Thymus (tissue), 11 donors: ENCODE results near the gene CTDSPL. TPM values are rescaled to one million over a fixed set of nuclear protein-coding genes. Genes with fewer than 3 reads are reported as not detected.
"Not testable (repeated sequence)": the region's sequence is repeated elsewhere in the genome, so short reads cannot be mapped to it uniquely, and the experiment has no call there.

Experiments used
- DNase-seq, 9 donors: peaks; one replicate each; pipeline ENCODE4 v3.0.0-alpha.2; 2013; ENCODE audit warnings: low spot score in 9 of 9, low read depth in 6 of 9, missing footprints in 1 of 9
- H3K27ac ChIP-seq, 2 donors: one replicate each; pipeline ENCODE4 v1.5.1; 2013; ENCODE audit warnings: control low read depth in 1 of 2, low read depth in 1 of 2, low read length in 1 of 2, mild to moderate bottlenecking in 1 of 2, moderate library complexity in 1 of 2
- H3K27me3 ChIP-seq, 2 donors: one replicate each; pipeline ENCODE4 v1.5.1; 2013; ENCODE audit warnings: low read length in 1 of 2; ENCODE audit not compliant: control insufficient read depth in 2 of 2, insufficient read depth in 1 of 2
- H3K36me3 ChIP-seq, 2 donors: one replicate each; pipeline ENCODE4 v1.5.1; 2013; ENCODE audit warnings: low read length in 1 of 2, mild to moderate bottlenecking in 1 of 2, moderate library complexity in 1 of 2; ENCODE audit not compliant: control insufficient read depth in 2 of 2, insufficient read depth in 2 of 2
- H3K4me1 ChIP-seq, 2 donors: one replicate each; pipeline ENCODE4 v1.5.1; 2013; ENCODE audit warnings: low read length in 2 of 2; ENCODE audit not compliant: control insufficient read depth in 2 of 2, insufficient read depth in 2 of 2
- H3K4me3 ChIP-seq, 2 donors: one replicate each; pipeline ENCODE4 v1.5.1; 2013; ENCODE audit warnings: low read length in 2 of 2, control low read depth in 1 of 2, mild to moderate bottlenecking in 1 of 2
- H3K9me3 ChIP-seq, 2 donors: one replicate each; pipeline ENCODE4 v1.5.1; 2013; ENCODE audit warnings: low read length in 1 of 2, mild to moderate bottlenecking in 1 of 2; ENCODE audit not compliant: control insufficient read depth in 2 of 2, insufficient read depth in 1 of 2
- WGBS: extraction: QIAGEN DNeasy Blood & Tissue Kit; methylation state at CpG from one replicate; pipeline ENCODE4 v1.1.7; 2013; 5-methylcytosine and 5-hydroxymethylcytosine counted together
- polyA plus RNA-seq: library from polyadenylated mRNA; stranded (reverse); fragments of 200-250 nt; gene quantifications from one replicate; pipeline ENCODE4 v1.2.3, GENCODE V29; 2013
- total RNA-seq: library from RNA; stranded (reverse); fragments of 120-200 nt; gene quantifications from one replicate; pipeline ENCODE4 v1.2.4, GENCODE V29; 2013
- donor health status: healthy.

The CTDSPL gene
- total and polyA plus RNA-seq, 2 donors: 4.4 to 6.5 TPM

GRCh38 chr3:38029400-38030125 is 167.9 kb downstream of the CTDSPL start, which contains the start of gene PLCD1:
TSS of gene PLCD1 (minus strand) at chr3:38029642. CDS start at chr3:38029539, 103 bp downstream.
- H3K4me1 ChIP-seq: peaks cover 11 to 18% of the 10 kb centered on the region in 2 donors
- no peak within 1 kb of the TSS for H3K27ac ChIP-seq
- peaks cover 0 to 9% of the 10 kb centered on the region in 2 donors for H3K9me3 ChIP-seq
- peak in 1 of 9 donors; percentile 23 for DNase-seq
- no peaks in the 10 kb centered on the region for H3K36me3 ChIP-seq
- peaks cover 31 to 67% of the 10 kb centered on the region in 2 donors for H3K27me3 ChIP-seq
- peak within 1 kb of the TSS; percentile 13 to 47 for H3K4me3 ChIP-seq
- 4% methylated on average over 74 of the region's 75 CpGs for WGBS

GRCh38 chr3:38030126-38031021 is 168.7 kb downstream of the CTDSPL start:
- peaks cover 31 to 67% of the 10 kb centered on the region in 2 donors for H3K27me3 ChIP-seq
- H3K27ac ChIP-seq: no peak overlapping the region
- H3K4me3 ChIP-seq: peak overlapping the region; percentile 13 to 47
- WGBS: 55% methylated on average over 8 of the region's 8 CpGs
- H3K9me3 ChIP-seq: peaks cover 0 to 9% of the 10 kb centered on the region in 2 donors
- peaks cover 9 to 15% of the 10 kb centered on the region in 2 donors for H3K4me1 ChIP-seq
- no peak for DNase-seq
- H3K36me3 ChIP-seq: no peaks in the 10 kb centered on the region

GRCh38 chr3:38031022-38031994 is 169.6 kb downstream of the CTDSPL start:
- no peak overlapping the region for H3K27ac ChIP-seq
- peaks cover 0 to 9% of the 10 kb centered on the region in 2 donors for H3K9me3 ChIP-seq
- 81% methylated on average over 9 of the region's 9 CpGs for WGBS
- no peak overlapping the region for H3K4me3 ChIP-seq
- no peak for DNase-seq
- peaks cover 4 to 10% of the 10 kb centered on the region in 2 donors for H3K4me1 ChIP-seq
- H3K36me3 ChIP-seq: no peaks in the 10 kb centered on the region
- peaks cover 31 to 64% of the 10 kb centered on the region in 2 donors for H3K27me3 ChIP-seq

GRCh38 chr3:38032328-38032865 is 170.7 kb downstream of the CTDSPL start:
- Histone ChIP-seq H3K27me3 (peaks cover 31 to 55% of the 10 kb centered on the region in 2 donors), H3K4me1 (peaks cover 4 to 10% of the 10 kb centered on the region in 2 donors), H3K27ac (no peak overlapping the region), H3K36me3 (no peaks in the 10 kb centered on the region), H3K9me3 (peaks cover 0 to 9% of the 10 kb centered on the region in 2 donors), H3K4me3 (no peak overlapping the region)
- 96% methylated on average over 1 of the region's 1 CpG for WGBS
- DNase-seq: no peak

GRCh38 chr3:38033586-38033985 is 171.9 kb downstream of the CTDSPL start:
- Histone ChIP-seq H3K27me3 (peaks cover 24 to 44% of the 10 kb centered on the region in 2 donors), H3K4me1 (peaks cover 4 to 10% of the 10 kb centered on the region in 2 donors)

More at GRCh38 chr3:38033586-38033985, 171.9 kb downstream of the CTDSPL start:
- 96% methylated on average over 7 of the region's 7 CpGs for WGBS
- DNase-seq, H3K9me3 ChIP-seq, H3K27ac ChIP-seq, H3K4me3 ChIP-seq, H3K36me3 ChIP-seq: not testable (repeated sequence)

Other genes with a start within 250 kb of the CTDSPL start
- 13.0 TPM for gene VILL, start 128.9 kb downstream of the CTDSPL start, total RNA-seq
- gene VILL, start 128.9 kb downstream of the CTDSPL start, polyA plus RNA-seq: 24.5 TPM
- 16.3 TPM for gene PLCD1, start 167.8 kb downstream of the CTDSPL start, total RNA-seq
- gene PLCD1, start 167.8 kb downstream of the CTDSPL start, polyA plus RNA-seq: 23.8 TPM
- gene DLEC1, start 177.3 kb downstream of the CTDSPL start, total RNA-seq: 0.09 TPM
- gene DLEC1, start 177.3 kb downstream of the CTDSPL start, polyA plus RNA-seq: 0.52 TPM